Loucy (cell line): ENCODE results near the gene ANKRD36C.
"Not testable (repeated sequence)": the region's sequence is repeated elsewhere in the genome, so short reads cannot be mapped to it uniquely, and the experiment has no call there.

Source experiments
- H2AFZ ChIP-seq: fragments of 200-600 bp; sonication (generic); 2 replicates; pipeline ENCODE4 v1.6.0; 2016; ENCODE audit warnings: antibody characterized with exemption, mild to moderate bottlenecking, low read length, moderate library complexity
- H3F3A ChIP-seq: fragments of 200-600 bp; 2 replicates; pipeline ENCODE4 v1.6.0; 2016; ENCODE audit warnings: antibody characterized with exemption, low read depth, mild to moderate bottlenecking
- H3K27me3 ChIP-seq: fragments of 200-600 bp; sonication (generic); 2 replicates; pipeline ENCODE4 v1.6.1; 2014; ENCODE audit warnings: low read length, mild to moderate bottlenecking; ENCODE audit not compliant: insufficient read depth, poor library complexity, severe bottlenecking
- H3K36me3 ChIP-seq: fragments of 200-600 bp; sonication (generic); 2 replicates; pipeline ENCODE4 v1.6.1; 2016; ENCODE audit warnings: low read length; ENCODE audit not compliant: insufficient read depth
- H3K4me1 ChIP-seq: fragments of 200-600 bp; sonication (generic); 2 replicates; pipeline ENCODE4 v1.5.1; 2014; ENCODE audit warnings: low read length, mild to moderate bottlenecking; ENCODE audit not compliant: insufficient read depth, poor library complexity, severe bottlenecking
- H3K4me2 ChIP-seq: fragments of 200-600 bp; sonication (generic); 2 replicates; pipeline ENCODE4 v1.6.0; 2014; ENCODE audit warnings: antibody characterized with exemption, low read length, low read depth, mild to moderate bottlenecking; ENCODE audit not compliant: poor library complexity, severe bottlenecking
- H3K4me3 ChIP-seq: fragments of 200-600 bp; sonication (generic); 2 replicates; pipeline ENCODE4 v1.5.1; 2014; ENCODE audit warnings: low read length, mild to moderate bottlenecking, mixed read lengths; ENCODE audit not compliant: poor library complexity, severe bottlenecking
- H3K79me2 ChIP-seq: fragments of 200-600 bp; sonication (generic); 2 replicates; pipeline ENCODE4 v1.6.1; 2014; ENCODE audit warnings: low read length; ENCODE audit not compliant: insufficient read depth
- H3K9ac ChIP-seq: fragments of 200-600 bp; sonication (generic); 2 replicates; pipeline ENCODE4 v1.6.0; 2014; ENCODE audit warnings: mild to moderate bottlenecking, low read depth, low read length, moderate library complexity; ENCODE audit not compliant: poor library complexity, severe bottlenecking
- H3K9me2 ChIP-seq: fragments of 200-600 bp; sonication (generic); replicated peaks from 2 replicates; pipeline ENCODE4 v1.6.1; 2016; ENCODE audit warnings: low read depth, low read length, mixed read lengths
- H3K9me3 ChIP-seq: fragments of 200-600 bp; sonication (generic); 2 replicates; pipeline ENCODE4 v1.6.1; 2014; ENCODE audit warnings: mild to moderate bottlenecking, antibody characterized with exemption, low read length, low read depth; ENCODE audit not compliant: insufficient read depth
- H4K20me1 ChIP-seq: fragments of 200-600 bp; sonication (generic); 2 replicates; pipeline ENCODE4 v1.6.0; 2014; ENCODE audit warnings: antibody characterized with exemption, low read length, mild to moderate bottlenecking; ENCODE audit not compliant: insufficient read depth, poor library complexity, severe bottlenecking
- EZH2phosphoT487 ChIP-seq: fragments of 200-600 bp; IDR thresholded peaks from 2 replicates; pipeline ENCODE4 v1.6.1; 2018; ENCODE audit warnings: antibody characterized with exemption, mild to moderate bottlenecking, moderate library complexity, borderline replicate concordance
- TF ChIP-seq, protein P1 (sequence below): fragments of 200-600 bp; sonication (generic); conservative IDR thresholded peaks from 2 replicates; pipeline ENCODE4 v1.5.1; 2014; ENCODE audit warnings: mild to moderate bottlenecking, antibody characterized with exemption, low read length

Gene ANKRD36C

DNA sequence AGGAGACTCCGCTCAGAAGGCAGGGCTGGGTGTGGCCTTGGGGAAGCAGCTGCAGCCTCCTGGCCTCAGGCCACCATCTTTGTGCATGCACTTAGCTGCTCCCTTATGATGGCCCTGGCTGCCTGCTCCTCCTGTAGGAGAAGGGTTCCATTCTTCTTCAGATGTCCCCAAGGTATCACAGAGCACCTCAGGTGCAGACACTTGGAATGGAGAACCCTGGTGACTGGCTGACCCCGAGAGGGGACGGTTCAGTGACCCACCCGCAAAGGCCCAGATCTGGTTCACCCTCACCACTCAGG, 33.5 kb upstream of the ANKRD36C start:
- no peak overlapping the region for H3K4me3 ChIP-seq
- H3K4me2 ChIP-seq = no peak overlapping the region
- no peak overlapping the region for H2AFZ ChIP-seq
- no peaks in the 10 kb centered on the region for H3F3A ChIP-seq
- H3K4me1 ChIP-seq = no peaks in the 10 kb centered on the region
- H4K20me1 ChIP-seq = no peaks in the 10 kb centered on the region
- no peaks in the 10 kb centered on the region for H3K9me3 ChIP-seq
- no peaks in the 10 kb centered on the region for H3K36me3 ChIP-seq
- TF ChIP-seq EZH2phosphoT487 = no peak
- TF ChIP-seq, protein P1, sequence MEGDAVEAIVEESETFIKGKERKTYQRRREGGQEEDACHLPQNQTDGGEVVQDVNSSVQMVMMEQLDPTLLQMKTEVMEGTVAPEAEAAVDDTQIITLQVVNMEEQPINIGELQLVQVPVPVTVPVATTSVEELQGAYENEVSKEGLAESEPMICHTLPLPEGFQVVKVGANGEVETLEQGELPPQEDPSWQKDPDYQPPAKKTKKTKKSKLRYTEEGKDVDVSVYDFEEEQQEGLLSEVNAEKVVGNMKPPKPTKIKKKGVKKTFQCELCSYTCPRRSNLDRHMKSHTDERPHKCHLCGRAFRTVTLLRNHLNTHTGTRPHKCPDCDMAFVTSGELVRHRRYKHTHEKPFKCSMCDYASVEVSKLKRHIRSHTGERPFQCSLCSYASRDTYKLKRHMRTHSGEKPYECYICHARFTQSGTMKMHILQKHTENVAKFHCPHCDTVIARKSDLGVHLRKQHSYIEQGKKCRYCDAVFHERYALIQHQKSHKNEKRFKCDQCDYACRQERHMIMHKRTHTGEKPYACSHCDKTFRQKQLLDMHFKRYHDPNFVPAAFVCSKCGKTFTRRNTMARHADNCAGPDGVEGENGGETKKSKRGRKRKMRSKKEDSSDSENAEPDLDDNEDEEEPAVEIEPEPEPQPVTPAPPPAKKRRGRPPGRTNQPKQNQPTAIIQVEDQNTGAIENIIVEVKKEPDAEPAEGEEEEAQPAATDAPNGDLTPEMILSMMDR = no peak
- H3K9me2 ChIP-seq = no peaks in the 10 kb centered on the region
- H3K9ac ChIP-seq = no peak overlapping the region
- H3K79me2 ChIP-seq = no peaks in the 10 kb centered on the region
- H3K27me3 ChIP-seq = no peaks in the 10 kb centered on the region

DNA sequence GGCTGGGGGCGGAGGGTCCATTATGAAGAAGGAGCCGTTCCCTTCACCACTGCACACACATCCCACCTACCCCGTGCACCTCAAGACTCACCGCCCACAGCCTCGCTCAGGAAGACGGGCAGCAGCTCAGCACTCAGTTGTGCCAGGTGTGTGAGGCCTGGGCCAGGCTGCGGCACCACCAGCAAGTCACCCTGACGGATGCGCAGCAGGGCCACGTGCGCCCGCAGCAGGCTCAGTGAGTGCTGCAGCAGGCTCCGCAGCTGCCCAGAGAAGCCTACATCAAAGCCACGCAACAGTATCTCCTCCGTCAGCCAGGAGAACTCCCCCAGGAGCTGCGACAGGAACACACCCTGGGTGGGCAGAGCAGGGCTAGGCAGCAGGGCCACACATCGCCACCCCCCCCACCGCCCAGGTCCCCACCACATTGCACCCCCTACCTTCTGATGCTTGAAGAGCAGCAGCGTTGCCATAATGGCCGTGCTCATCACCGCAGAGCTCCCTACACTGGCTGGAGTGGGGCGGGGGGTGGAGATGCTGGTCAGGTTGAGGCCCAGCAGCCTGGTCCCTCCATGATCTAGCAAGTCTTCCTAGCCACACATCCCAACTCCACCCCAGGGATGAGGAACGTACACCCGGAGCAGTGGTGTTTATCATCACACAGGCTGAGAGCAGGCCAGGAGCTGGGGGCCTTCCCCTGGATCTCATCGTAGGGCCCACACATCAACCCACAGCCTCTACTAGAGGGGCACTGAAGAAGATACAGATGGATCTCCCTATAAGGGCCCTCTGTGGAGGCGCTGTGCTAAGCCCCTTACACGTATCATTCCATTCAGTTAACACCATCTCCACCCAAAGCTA, 32.9 kb upstream of the ANKRD36C start:
- no peak overlapping the region for H3K4me2 ChIP-seq
- H3K9me2 ChIP-seq = no peaks in the 10 kb centered on the region
- no peaks in the 10 kb centered on the region for H3F3A ChIP-seq
- no peak overlapping the region for H3K9ac ChIP-seq
- H2AFZ ChIP-seq = no peak overlapping the region
- no peaks in the 10 kb centered on the region for H3K9me3 ChIP-seq
- H3K27me3 ChIP-seq = no peaks in the 10 kb centered on the region
- H3K79me2 ChIP-seq = no peaks in the 10 kb centered on the region
- H3K4me1 ChIP-seq = no peaks in the 10 kb centered on the region
- H4K20me1 ChIP-seq = no peaks in the 10 kb centered on the region
- H3K4me3 ChIP-seq = no peak overlapping the region
- TF ChIP-seq, protein P1 = no peak
- TF ChIP-seq EZH2phosphoT487 = no peak
- no peaks in the 10 kb centered on the region for H3K36me3 ChIP-seq

DNA sequence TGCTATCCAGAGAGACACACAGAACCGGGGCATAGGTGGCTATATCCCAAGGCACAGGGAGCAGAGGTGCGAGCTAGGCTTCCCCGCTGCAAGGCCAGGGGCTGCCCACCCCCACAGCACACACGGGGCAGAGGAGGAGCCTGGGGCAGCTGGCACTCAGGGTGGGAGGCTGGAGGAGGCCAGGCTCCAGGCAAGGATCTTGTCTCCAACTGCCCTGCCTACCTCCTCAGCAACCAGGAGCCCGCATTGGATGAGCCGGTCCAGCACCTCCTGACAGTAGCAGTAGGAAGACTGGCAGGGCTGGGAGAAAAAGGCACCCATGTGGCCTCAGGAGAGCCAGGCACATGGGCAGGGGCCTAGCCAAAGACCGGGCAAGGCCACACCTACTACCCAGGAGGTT, 32.1 kb upstream of the ANKRD36C start:
- H3F3A ChIP-seq, H3K4me3 ChIP-seq, H3K4me1 ChIP-seq, H4K20me1 ChIP-seq, H3K27me3 ChIP-seq, H3K79me2 ChIP-seq, H3K4me2 ChIP-seq, H3K9me2 ChIP-seq, H3K9ac ChIP-seq, H3K36me3 ChIP-seq, H3K9me3 ChIP-seq, H2AFZ ChIP-seq: not testable (repeated sequence)
